Measurements from ENCODE around the gene CD53. TPM values are rescaled to one million over a fixed set of nuclear protein-coding genes. Genes with fewer than 3 reads are reported as not detected.

CD53 gene
- total and polyA plus RNA-seq, 4 donors, result 10.7 to 30.4 (median 21.7) TPM

- H3K9me3 ChIP-seq (ENCODE audit: control insufficient read depth in 4 of 4, low read length in 3 of 4), result peaks cover 0 to 2% (median under 1%) of the 10 kb centered on the region in 4 donors
- H3K36me3 ChIP-seq (ENCODE audit: control insufficient read depth in 4 of 4, insufficient read depth in 3 of 4, low read depth in 1 of 4, low read length in 3 of 4), result no peaks in the 10 kb centered on the region
- no peak for DNase-seq (ENCODE audit: low spot score)
- H3K4me3 ChIP-seq (ENCODE audit: low read depth in 1 of 3, low read length in 3 of 3), result no peak overlapping the region
- no peaks in the 10 kb centered on the region for H3K4me1 ChIP-seq (ENCODE audit: control insufficient read depth in 4 of 4, insufficient read depth in 4 of 4, low read length in 3 of 4)
- H3K27ac ChIP-seq (ENCODE audit: low read depth in 1 of 2, low read length in 2 of 2), result no peak overlapping the region
- no peak overlapping the region for H3K9ac ChIP-seq (ENCODE audit: low read depth in 1 of 2, low read length in 2 of 2)
- TF ChIP-seq JUND (IDR thresholded peaks at IDR 0.05) (no peak), RXRA (IDR thresholded peaks at IDR 0.05) (no peak)
- no peaks in the 10 kb centered on the region for H3K27me3 ChIP-seq (ENCODE audit: control insufficient read depth in 4 of 4, insufficient read depth in 4 of 4, low read length in 3 of 4)
- WGBS, result 88% methylated on average over 1 of the region's 1 CpG
Observed at GRCh38 chr1:110918016-110918415, 45.1 kb downstream of the CD53 start.

DNA sequence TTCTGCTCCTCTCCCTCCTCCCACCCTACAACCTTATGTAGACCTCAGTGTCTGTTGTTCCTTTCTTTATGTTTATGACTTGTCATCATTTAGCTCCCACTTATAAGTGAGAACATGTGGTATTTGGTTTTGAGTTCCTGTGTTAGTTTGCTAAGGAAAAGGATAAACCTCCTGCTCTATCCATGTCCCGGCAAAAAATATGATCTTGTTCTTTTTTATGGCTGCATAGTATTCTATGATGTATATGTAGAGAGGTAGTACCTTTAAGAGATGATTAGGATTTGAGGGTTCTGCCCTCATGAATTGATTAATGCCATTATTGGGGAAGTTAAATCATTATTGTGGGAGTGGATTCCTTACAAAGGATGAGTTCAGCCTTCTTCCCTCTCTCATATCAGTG lies 49.0 kb downstream of the CD53 start:
- H3K27ac ChIP-seq (ENCODE audit: low read depth in 1 of 2, low read length in 2 of 2), result no peak overlapping the region
- no peak overlapping the region for H3K9ac ChIP-seq (ENCODE audit: low read depth in 1 of 2, low read length in 2 of 2)
- H3K27me3 ChIP-seq (ENCODE audit: control insufficient read depth in 4 of 4, insufficient read depth in 4 of 4, low read length in 3 of 4), result no peaks in the 10 kb centered on the region
- H3K4me1 ChIP-seq (ENCODE audit: control insufficient read depth in 4 of 4, insufficient read depth in 4 of 4, low read length in 3 of 4), result no peaks in the 10 kb centered on the region
- TF ChIP-seq YY1 (IDR thresholded peaks at IDR 0.05), result no peak
- TF ChIP-seq RAD21 (IDR thresholded peaks at IDR 0.05), result no peak
- TF ChIP-seq MAX (IDR thresholded peaks at IDR 0.05), result no peak
- TF ChIP-seq NR2F2 (IDR thresholded peaks at IDR 0.05), result no peak
- no peak for TF ChIP-seq FOXA1 (IDR thresholded peaks at IDR 0.05)
- 92% methylated on average over 1 of the region's 1 CpG for WGBS
- H3K9me3 ChIP-seq (ENCODE audit: control insufficient read depth in 4 of 4, low read length in 3 of 4), result peaks cover 0 to 3% (median 2%) of the 10 kb centered on the region in 4 donors
- no peak overlapping the region for H3K4me3 ChIP-seq (ENCODE audit: low read depth in 1 of 3, low read length in 3 of 3)
- H3K36me3 ChIP-seq (ENCODE audit: control insufficient read depth in 4 of 4, insufficient read depth in 3 of 4, low read depth in 1 of 4, low read length in 3 of 4), result no peaks in the 10 kb centered on the region
- DNase-seq (ENCODE audit: low spot score), result no peak

DNA sequence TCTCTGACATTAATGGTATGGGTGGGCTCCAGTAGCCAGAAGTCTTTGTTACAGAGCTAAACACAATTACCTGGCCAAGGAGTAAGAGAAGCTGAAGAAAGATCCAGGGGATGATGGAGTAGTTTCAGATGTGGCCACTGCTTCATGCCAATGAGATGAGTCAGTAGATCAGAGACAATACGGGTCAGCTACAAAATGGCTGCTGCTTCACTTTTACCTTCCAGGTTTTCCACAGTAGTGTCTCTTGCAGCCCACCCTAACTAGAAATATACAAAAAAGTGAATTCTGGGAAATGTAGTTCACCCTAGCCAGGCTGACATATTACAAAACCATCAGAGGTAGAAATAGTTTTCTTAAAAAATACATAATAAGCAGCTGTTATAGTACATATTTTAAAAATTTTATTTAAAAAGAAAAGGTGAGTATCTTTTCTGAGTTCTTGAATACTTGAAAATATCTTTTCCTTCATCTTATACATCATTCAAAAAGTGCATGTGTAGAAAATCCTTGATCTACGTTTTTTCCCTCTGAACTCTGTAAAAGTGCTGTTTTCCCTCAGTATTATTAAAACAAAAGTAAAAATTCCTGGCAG lies 54.6 kb downstream of the CD53 start:
- Histone ChIP-seq H3K36me3 (ENCODE audit: control insufficient read depth in 4 of 4, insufficient read depth in 3 of 4, low read depth in 1 of 4, low read length in 3 of 4) (peaks cover 0 to 2% (median 0%) of the 10 kb centered on the region in 4 donors), H3K27ac (ENCODE audit: low read depth in 1 of 2, low read length in 2 of 2) (no peak overlapping the region), H3K27me3 (ENCODE audit: control insufficient read depth in 4 of 4, insufficient read depth in 4 of 4, low read length in 3 of 4) (no peaks in the 10 kb centered on the region), H3K4me3 (ENCODE audit: low read depth in 1 of 3, low read length in 3 of 3) (no peak overlapping the region), H3K4me1 (ENCODE audit: control insufficient read depth in 4 of 4, insufficient read depth in 4 of 4, low read length in 3 of 4) (no peaks in the 10 kb centered on the region), H3K9me3 (ENCODE audit: control insufficient read depth in 4 of 4, low read length in 3 of 4) (peaks cover 0 to 3% (median under 1%) of the 10 kb centered on the region in 4 donors), H3K9ac (ENCODE audit: low read depth in 1 of 2, low read length in 2 of 2) (no peak overlapping the region)
- TF ChIP-seq FOXA2 (IDR thresholded peaks at IDR 0.05) (no peak), EGR1 (IDR thresholded peaks at IDR 0.05; ENCODE audit: low read depth in 2 of 2) (no peak), RXRA (IDR thresholded peaks at IDR 0.05) (no peak), HNF4A (conservative IDR thresholded peaks at IDR 0.05) (no peak), GABPA (IDR thresholded peaks at IDR 0.05 in 1 of 2, conservative IDR thresholded peaks at IDR 0.05 in 1 of 2) (no peak), HNF4G (IDR thresholded peaks at IDR 0.05) (no peak)
- TF ChIP-seq, protein P1, sequence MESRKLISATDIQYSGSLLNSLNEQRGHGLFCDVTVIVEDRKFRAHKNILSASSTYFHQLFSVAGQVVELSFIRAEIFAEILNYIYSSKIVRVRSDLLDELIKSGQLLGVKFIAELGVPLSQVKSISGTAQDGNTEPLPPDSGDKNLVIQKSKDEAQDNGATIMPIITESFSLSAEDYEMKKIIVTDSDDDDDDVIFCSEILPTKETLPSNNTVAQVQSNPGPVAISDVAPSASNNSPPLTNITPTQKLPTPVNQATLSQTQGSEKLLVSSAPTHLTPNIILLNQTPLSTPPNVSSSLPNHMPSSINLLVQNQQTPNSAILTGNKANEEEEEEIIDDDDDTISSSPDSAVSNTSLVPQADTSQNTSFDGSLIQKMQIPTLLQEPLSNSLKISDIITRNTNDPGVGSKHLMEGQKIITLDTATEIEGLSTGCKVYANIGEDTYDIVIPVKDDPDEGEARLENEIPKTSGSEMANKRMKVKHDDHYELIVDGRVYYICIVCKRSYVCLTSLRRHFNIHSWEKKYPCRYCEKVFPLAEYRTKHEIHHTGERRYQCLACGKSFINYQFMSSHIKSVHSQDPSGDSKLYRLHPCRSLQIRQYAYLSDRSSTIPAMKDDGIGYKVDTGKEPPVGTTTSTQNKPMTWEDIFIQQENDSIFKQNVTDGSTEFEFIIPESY (IDR thresholded peaks at IDR 0.05), result no peak
- 81% methylated on average over 2 of the region's 2 CpGs for whole genome bisulfite sequencing
- DNase-seq (ENCODE audit: low spot score), result no peak

DNA sequence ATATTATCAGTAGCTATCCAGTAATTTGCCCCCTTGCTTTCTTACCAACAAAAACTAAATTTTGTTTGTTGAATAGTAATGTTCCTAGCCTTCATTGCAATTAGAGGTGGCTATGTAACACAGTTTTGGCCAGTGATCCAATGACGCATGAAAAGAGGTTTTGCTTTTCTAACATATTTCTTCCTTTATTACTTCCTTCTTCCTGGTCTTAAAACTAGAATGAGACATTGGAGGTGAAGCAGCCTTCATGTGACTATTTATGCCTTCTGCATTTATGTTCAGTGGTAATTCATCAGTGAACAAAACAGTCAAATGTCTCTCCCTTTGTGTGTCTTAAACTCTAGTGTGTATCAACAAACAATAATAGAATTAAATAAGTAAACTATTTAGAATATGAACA lies 55.2 kb downstream of the CD53 start:
- Histone ChIP-seq H3K4me1 (ENCODE audit: control insufficient read depth in 4 of 4, insufficient read depth in 4 of 4, low read length in 3 of 4) (no peaks in the 10 kb centered on the region), H3K27me3 (ENCODE audit: control insufficient read depth in 4 of 4, insufficient read depth in 4 of 4, low read length in 3 of 4) (no peaks in the 10 kb centered on the region), H3K36me3 (ENCODE audit: control insufficient read depth in 4 of 4, insufficient read depth in 3 of 4, low read depth in 1 of 4, low read length in 3 of 4) (peaks cover 0 to 2% (median 0%) of the 10 kb centered on the region in 4 donors), H3K4me3 (ENCODE audit: low read depth in 1 of 3, low read length in 3 of 3) (no peak overlapping the region), H3K27ac (ENCODE audit: low read depth in 1 of 2, low read length in 2 of 2) (no peak overlapping the region), H3K9me3 (ENCODE audit: control insufficient read depth in 4 of 4, low read length in 3 of 4) (peaks cover 0 to 3% (median under 1%) of the 10 kb centered on the region in 4 donors), H3K9ac (ENCODE audit: low read depth in 1 of 2, low read length in 2 of 2) (no peak overlapping the region)
- no peak for DNase-seq (ENCODE audit: low spot score)
- 78% methylated on average over 1 of the region's 1 CpG for WGBS
- no peak for TF ChIP-seq JUND (IDR thresholded peaks at IDR 0.05)
- no peak for TF ChIP-seq RXRA (IDR thresholded peaks at IDR 0.05)
- no peak for TF ChIP-seq GABPA (IDR thresholded peaks at IDR 0.05 in 1 of 2, conservative IDR thresholded peaks at IDR 0.05 in 1 of 2)
- TF ChIP-seq HNF4A (conservative IDR thresholded peaks at IDR 0.05), result no peak
- TF ChIP-seq TAF1 (conservative IDR thresholded peaks at IDR 0.05), result no peak
- no peak for TF ChIP-seq RAD21 (IDR thresholded peaks at IDR 0.05)
- TF ChIP-seq, protein P2, sequence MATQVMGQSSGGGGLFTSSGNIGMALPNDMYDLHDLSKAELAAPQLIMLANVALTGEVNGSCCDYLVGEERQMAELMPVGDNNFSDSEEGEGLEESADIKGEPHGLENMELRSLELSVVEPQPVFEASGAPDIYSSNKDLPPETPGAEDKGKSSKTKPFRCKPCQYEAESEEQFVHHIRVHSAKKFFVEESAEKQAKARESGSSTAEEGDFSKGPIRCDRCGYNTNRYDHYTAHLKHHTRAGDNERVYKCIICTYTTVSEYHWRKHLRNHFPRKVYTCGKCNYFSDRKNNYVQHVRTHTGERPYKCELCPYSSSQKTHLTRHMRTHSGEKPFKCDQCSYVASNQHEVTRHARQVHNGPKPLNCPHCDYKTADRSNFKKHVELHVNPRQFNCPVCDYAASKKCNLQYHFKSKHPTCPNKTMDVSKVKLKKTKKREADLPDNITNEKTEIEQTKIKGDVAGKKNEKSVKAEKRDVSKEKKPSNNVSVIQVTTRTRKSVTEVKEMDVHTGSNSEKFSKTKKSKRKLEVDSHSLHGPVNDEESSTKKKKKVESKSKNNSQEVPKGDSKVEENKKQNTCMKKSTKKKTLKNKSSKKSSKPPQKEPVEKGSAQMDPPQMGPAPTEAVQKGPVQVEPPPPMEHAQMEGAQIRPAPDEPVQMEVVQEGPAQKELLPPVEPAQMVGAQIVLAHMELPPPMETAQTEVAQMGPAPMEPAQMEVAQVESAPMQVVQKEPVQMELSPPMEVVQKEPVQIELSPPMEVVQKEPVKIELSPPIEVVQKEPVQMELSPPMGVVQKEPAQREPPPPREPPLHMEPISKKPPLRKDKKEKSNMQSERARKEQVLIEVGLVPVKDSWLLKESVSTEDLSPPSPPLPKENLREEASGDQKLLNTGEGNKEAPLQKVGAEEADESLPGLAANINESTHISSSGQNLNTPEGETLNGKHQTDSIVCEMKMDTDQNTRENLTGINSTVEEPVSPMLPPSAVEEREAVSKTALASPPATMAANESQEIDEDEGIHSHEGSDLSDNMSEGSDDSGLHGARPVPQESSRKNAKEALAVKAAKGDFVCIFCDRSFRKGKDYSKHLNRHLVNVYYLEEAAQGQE (IDR thresholded peaks at IDR 0.05), result no peak
- TF ChIP-seq YY1 (IDR thresholded peaks at IDR 0.05), result no peak
- TF ChIP-seq, protein P1 (IDR thresholded peaks at IDR 0.05), result no peak
